EL (cell line): Measurements from ENCODE around the gene ST8SIA5.
"Not testable (repeated sequence)": the region's sequence is repeated elsewhere in the genome, so short reads cannot be mapped to it uniquely, and the experiment has no call there.

Experiments used
- DNase-seq: peaks from one replicate; pipeline ENCODE4 v3.0.0-alpha.2; 2016

The ST8SIA5 gene, protein sequence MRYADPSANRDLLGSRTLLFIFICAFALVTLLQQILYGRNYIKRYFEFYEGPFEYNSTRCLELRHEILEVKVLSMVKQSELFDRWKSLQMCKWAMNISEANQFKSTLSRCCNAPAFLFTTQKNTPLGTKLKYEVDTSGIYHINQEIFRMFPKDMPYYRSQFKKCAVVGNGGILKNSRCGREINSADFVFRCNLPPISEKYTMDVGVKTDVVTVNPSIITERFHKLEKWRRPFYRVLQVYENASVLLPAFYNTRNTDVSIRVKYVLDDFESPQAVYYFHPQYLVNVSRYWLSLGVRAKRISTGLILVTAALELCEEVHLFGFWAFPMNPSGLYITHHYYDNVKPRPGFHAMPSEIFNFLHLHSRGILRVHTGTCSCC

DNA sequence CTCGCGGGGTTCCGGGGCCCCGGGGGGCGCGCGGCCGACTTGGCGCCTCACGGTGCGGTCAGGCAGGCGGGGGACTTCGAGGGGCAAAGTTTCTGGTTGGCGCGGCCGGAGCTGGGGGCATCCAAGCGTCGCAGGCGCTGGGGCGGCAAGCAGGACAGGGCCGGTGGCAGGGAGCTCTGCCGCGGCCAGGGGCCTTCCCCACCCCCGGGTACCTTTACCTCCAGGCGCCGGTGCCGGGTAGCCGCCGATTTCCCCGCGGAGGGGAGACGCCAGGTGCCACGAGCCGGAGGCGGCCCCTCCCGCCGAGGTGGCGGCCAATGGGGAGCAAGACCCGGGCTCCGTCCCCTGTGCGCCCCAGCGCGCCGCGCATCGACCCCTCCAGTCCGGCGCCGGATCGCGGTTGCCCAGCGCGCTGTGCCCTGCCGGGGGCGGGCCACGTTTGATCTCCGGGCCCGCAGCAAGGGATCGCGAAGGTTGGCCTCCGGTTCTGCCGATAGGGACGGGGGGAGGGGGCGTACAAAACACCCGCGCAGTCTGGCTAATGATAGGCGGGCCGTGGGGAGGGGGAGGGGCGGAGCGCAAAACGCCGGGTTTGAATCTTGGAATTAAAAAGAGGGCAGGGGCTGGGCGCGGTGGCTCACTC is at the start of gene ST8SIA5:
TSS of gene ST8SIA5 (minus strand) at position 495 of the 643 bp plus-strand sequence. CDS start 545 bp downstream, outside the sequence.
- DNase-seq, result no peak

DNA sequence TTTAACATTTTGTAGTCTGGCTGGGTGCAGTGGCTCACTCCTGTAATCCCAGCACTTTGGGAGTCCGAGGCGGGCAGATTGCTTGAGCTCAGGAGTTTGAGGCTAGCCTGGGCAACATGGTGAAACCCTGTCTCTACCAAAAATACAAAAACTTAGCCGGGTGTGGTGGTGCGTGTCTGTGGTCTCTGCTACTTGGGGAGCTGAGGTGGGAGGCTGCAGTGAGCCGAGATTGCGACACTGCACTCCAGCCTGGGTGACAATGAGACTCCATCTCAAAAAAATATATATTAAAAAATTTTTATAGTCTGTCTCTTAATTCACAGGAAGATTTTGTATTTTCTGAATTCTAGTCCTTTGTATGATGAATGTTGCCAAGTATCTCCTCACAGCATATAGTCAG is 39.1 kb upstream of the ST8SIA5 start:
- DNase-seq, result not testable (repeated sequence)

DNA sequence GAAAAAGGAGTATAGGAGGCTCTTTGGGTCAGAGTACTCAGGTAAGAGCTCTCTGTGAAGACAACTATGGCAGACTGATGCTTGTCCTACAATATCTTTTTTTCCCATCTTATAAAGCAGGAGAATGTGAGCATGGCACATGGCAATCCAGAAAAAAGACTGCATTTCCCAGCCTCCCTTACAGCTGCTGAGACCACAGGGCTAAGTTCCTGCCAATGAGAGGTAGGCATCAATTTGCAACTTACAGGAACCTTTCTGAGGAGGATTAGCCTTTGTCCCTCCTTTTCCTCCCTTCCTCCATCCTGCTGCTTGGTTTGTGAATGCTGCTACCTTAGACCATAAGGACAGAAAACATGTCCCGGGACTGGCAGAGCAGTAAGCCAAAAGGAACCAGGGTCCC is 37.8 kb upstream of the ST8SIA5 start:
- DNase-seq, result no peak

DNA sequence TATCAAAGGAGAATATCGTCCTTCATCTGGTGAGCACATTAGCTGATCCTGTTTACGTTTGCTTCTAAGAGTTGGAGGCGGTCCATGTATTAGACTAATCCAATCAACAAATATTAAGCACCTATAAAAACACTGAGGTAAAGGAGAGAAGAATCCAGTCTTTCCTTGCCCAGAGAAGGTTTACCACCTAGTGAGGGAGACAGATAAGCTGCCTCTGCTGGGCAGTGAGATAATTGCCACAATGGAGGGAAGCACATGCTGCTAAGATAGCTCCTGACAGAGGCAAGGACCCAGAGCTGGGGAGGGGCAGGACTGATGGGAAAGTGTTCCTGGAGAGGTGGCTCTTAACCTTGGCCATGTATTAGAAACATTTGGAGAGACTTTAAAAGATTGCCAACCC is 36.7 kb upstream of the ST8SIA5 start:
- DNase-seq, result no peak

DNA sequence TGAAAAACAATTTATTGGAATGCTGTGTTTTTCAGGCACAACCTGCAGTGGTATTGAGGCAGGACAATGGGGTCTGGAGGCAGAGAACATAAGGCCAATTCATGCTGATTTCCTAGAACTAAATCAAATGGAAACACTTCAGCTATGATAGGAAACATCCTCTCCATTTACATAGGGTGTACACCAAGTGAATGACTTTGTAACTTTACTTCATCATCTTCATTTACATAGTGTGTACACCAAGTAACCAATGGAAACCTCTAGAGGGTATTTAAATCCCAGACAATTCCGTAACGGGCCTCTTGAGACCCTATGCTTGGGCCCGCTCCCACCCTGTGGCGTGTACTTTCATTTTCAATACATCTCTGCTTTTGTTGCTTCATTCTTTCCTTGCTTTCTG is 32.2 kb upstream of the ST8SIA5 start:
- DNase-seq, result no peak

DNA sequence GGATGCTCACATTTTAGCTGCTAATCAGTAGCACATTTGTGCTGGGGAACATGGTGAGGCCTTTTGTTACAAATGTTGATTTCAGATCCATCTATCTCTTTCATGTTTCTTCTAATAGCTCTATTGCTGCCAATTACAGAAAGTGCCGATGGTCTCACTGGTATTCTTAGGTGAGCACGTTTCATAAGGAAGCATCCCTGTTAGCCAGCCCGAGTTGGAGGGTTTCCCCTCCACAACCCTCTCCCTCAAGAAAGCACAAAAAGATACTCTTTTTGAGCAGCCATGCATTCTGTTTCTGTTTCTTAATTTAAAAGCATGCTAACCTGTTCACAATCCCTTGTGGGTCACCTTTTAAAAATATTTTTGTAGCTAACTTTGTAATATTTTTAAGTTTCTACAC is 30.8 kb upstream of the ST8SIA5 start:
- DNase-seq, result no peak

DNA sequence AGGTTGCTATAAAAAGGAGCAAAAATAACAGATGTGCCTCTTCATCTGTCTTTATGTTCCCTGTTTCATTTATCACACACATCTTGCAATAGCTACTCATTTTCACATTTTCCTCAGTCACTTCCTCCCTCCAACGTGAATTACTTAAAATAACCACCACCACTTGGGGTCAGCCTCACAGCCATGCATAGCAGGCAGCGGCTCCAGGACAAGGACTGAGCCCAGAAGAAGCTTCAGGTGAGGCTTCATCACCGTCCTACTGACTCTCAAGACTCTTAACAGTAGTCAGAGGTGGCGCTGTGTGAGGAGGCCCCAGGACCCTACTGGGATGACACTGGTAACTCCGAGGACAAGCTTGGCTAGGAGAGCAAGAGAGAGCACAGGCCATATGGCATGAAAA is 15.5 kb upstream of the ST8SIA5 start:
- no peak for DNase-seq

DNA sequence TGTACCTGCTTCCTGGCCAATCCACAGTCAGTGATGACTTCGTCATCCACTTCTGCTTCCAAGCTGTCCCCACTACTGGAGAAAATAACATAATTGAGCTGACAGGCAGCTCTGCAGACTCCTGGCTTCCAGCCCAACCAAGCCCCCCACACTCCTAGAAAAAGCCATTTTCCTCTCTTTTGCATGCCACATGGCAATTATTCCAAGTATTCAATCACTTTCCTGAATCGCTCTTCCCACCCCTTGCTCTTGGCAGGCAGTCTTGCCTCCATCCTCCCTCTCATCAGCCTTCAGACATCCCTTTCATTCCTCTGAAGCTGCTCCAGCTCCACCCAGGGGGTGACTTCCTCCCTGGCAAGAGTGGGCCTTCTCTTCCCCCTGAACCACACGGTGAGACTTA is 14.3 kb upstream of the ST8SIA5 start:
- DNase-seq, result no peak

DNA sequence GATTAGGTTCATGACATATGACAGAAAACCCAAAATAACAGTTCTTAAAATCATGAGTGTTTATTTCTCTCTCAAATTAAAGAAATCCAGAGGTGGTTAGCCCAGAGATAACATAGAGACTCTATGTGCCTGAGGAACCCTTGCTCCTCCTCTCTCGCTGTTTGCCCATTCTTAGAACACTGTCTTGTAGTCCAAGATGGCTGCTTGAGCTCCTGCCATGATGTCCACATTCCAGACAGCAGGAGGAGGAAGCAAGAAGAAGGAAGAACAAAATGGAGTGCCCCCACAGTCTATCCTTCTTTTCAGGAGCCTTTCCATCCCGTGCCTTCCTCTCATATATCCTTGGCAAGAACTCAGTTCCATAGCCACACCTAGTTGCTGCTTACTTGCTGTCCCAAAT is 13.9 kb upstream of the ST8SIA5 start:
- DNase-seq, result no peak

DNA sequence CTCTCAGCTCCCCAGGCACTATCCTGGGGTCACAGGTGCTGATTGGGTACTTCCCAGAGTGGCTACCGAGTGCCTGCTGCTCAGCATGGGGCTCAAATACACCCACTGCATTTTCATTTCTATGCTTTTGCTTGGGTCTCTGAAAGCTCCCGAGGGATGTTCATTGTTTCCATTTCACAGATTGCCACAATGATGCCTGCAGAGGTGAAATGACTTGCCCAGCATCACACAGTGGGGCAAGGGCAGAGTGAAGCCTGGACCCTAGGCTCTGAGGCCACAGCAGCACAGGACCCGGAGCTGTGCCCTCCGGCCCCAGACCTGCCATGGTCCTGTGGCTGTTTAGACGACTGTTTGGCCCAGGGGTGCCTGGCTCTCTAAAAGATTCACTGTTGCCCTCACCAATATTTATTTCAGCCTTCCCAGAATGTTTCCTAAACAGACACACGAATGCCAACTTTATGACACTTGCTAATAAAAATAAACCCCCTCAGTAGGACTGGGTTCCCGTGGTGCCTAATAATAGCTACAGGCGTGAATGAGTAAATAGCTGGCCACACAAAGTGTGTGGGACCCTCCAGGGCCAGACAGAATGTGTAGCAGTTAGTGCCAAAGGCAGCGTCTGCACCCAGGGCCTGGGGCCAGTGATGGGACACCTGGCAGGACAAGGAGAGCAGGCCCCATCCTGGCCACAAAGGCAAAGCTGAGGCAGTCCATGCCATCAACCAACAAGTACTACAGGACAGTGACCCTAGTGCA is 11.5 kb upstream of the ST8SIA5 start:
- DNase-seq, result no peak

DNA sequence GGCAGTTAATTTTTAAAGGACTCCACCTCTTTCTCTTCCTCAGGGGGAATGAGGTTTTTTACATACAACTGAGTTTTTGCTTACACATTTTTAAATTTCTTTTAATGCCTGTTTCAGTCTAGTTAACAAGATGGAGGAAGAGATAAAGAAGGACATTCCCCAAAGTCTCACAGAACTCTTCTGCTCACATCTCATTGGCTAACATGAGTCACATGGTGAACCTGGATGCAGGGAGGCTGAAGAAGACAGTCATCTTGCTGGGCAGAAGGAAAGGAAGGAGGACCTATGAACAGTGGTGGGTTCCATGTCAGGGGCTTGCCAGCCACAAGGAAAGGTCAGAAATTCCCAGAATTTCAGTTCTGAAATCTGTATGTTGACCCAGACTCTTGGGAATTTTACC is 10.4 kb upstream of the ST8SIA5 start:
- DNase-seq, result no peak

DNA sequence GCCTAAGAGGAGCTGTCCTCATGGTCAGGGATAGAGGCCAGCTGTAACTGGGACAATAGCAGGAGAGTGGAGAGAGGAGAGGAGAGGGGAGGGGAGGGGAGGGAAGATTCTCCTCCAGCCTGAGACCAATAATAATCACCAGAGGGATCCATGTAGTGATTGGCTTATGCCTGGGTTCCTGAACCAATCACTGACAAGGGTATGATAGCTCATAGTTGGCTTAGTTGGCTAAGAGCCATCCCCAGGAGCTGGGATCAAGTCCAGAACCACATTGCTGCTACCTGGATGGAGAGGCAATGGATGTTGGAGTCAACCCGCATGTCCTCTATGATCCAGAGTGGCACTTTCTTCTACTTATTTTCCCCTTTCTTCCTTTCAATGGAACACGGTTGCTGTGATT is 7.7 kb upstream of the ST8SIA5 start:
- no peak for DNase-seq

DNA sequence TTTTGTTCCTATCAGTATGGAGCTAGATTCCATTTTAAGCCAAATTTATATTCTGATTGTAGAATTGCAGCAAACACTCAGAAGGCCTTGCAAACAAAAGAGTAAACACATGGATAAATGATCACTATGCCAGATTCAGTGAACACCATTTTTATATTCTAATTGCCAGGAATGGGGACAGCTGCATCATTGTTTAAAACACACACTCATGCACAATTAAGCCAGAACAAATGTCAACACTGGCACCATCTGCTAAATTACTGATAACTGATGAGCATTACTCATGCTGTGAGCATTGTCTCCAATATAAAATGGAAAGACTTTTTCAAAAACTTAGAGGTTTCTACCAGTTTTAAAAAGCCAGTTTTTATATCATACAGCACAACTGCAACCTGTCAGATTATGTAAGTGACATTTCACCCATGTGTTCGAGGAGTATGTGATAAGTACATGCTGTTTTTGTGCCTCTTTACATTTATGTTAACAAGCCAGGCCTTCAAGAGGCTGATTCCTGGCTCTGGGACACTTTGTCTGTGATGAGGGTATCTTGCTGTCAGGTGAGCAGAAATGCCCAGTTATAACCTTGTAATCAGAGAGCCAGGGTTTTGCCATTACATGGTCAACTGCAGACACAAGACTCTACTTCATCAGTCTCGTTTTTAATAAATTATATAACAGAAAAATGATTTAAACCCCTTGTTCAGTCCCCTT is 4.4 kb upstream of the ST8SIA5 start:
- no peak for DNase-seq

DNA sequence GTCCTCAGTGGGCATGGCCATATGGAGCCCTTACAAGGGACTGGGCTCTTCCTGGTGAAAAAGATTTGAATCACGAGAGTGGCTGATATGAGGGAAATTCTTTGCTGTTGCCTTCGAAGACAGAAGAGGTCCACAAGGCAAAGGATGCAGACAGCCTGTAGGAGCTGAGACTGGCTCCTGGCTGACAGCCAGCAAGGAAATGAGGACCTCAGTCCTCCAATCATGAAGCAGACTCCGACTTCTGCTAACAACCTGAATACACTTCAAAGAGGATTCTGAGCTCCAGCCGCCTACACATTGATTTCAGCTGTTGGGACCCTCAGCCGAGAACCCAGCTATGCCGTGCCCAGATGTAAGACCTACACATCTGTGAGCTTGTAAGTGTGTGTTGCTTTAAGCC is 3.0 kb upstream of the ST8SIA5 start:
- no peak for DNase-seq

DNA sequence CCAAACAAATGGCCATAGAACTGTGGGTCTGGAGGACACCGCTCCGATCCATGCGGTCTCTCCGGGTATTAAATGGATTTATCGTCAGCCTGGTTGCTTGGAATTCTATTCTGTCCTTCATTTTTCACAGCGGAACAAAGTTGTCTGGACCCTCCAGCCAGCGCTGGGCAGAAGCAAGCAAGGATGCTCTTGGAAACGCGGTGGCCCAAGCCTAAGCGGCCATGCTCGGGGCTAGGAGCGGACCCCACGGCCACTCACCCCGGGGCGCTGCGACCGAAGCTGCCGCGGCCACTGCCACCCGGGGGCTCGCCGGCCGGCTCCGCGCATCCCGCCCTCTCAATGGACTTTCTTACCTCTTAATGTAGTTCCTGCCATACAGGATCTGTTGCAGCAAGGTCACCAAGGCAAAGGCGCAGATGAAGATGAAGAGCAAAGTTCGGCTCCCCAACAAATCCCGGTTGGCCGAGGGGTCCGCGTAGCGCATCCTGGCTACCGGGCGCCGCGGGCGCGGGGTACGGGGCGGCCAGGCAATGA is 761 bp downstream of the ST8SIA5 start:
- DNase-seq, result no peak

DNA sequence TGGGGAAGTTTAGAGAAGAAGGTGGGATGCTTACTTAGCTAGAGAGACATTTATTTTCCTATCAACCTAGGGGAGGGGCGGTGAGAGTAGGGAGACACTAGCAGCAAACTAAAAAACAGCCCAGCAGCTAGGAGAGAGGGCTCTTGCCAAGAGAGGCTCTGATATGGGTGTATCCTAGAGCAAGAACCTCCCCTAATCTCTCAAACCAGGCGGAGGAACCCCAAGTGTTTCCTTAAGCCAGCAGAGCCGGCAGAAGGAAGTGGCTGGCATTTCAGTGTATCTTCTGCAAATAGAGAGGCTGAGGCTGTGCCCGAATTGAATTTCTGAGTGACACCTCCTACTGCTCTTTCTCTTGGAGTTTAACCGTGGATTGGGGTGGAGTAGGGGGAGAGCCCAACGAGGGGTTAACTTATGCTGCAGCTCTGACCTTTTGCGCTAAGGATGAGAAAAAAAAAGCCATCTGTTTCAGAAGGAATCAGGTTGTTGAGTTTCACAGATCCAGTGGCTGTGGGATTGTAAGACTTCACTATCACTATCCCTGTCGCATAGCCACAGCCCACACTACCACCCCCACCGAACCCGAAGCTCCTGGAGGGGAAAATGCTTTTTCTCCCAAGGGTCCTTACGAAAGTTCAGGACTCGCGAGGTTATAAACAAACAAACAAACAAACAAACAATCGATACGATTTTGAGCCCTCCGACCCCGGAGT is 1.4 kb downstream of the ST8SIA5 start:
- DNase-seq, result no peak

DNA sequence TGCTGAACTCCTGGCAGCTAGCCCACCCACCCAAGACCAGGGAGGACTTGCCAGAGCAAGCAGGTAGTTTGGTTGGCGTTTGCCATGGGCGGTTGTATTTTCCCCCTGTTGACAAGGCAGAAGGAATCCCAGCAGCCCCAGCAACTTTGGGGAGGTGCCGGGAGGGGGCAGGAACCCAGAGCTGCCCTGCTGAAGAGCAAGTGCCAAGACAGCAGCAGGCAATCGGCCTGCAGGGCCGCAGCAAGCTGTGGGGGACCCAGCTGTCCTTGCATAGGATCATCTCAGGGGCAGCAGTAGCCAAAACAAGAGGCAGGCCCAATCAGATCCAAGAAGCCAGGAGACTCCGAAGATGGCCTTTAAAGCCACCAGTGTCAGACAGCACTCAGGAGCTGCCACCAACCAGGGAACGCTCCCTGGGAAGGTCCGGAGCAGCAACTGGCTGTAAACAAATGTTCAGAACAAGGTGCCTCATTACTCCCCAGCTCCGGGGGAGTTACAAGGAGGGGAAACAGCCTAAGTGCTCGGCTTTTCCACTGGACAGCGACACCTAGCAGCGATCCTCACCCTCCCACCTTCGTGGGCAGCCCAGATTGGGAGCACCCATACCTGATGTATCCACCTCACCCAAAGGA is 2.1 kb downstream of the ST8SIA5 start:
- DNase-seq, result no peak

DNA sequence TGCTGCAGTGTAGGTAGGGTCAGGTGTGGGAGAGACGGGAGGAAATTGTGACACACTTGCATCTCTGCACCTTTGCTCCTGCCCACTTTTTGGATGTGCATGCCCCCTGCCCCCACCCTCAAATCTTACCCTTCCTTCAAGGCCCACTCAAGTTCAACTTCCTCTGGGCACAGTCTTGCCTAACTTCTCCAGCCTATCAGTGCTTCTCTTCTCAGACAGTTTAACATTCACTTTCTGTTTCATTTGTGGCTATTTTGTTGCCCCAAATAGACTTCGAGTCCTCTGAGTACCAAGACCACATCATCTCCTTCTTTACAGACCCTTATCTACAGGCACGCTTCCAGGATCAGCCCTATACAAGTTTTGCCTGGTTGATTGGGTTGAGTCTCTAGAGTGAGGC is 2.7 kb downstream of the ST8SIA5 start:
- no peak for DNase-seq

DNA sequence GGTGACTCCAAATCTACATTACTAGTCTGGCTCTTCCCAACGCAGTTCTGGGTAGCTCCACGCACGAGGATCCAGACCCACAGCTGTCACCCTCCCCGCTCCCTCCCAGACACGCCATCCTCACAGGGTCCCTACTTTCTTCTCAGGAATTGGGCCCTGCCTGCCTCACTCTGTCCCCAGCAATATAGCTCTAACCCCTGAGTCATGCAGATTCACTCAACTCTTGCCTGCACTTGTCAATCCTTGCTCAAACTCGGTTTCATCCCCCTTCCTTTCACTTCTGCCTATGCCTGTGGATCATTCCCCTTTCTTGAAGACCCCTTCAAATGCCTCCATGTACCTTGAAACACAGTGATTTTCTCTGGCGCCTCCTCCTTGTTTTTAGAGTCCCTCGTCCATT is 5.0 kb downstream of the ST8SIA5 start:
- no peak for DNase-seq

DNA sequence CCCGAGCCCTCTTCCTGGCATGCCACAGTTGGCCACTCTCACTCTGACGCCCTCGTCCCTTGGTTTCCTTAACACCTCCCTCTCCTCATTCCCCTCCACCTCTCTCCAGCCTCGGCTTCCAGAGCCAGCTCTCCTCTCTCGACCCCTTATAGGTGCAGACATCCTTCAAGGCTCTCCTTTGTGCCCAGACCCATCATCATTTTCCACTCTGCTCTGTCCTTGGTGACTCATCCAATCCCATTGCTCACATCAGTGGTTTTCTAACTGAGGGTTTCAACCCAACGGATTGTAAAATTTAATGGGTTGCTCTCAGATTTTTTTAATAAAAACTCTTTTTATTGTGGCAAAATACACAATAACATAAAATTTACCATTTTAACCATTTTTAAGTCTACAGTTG is 6.2 kb downstream of the ST8SIA5 start:
- no peak for DNase-seq

DNA sequence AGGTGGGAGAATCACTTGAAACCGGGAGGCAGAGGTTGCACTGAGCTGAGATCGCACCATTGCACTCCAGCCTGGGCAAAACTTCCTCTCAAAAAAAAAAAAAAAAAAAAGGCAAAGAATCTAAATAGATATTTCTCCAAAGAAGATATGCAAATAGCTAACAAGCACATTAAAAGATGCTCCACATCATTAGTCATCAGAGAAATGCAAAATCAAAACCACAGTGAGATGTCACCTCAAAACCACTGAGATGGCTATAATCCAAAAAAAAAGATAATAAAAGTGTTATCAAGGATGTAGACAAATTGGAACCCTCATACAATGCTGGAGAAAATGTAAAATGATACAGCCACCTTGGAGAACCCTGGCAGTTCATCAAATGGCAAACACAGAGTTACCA is 8.4 kb downstream of the ST8SIA5 start:
- DNase-seq, result no peak

DNA sequence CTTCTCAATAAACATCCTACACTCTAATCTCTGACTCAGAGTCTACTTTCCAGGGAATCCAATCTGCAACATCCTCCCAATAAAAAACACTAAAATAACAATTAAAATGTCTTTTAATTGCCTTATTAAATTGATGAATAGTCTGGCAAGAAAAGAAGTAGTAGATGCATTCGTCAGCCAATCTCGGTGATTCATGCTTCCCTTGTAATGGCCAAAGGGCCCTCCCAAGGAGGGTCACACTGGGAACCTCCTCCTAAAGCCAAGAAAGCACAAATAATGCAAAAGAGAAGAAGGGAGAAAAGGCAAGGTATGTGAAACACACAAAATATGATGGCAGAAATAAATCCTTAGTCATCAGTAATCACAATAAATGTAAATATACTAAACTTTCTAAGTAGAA is 16.8 kb downstream of the ST8SIA5 start:
- DNase-seq, result no peak
